HepG2 (cell line): Measurements from ENCODE around the gene SEPTIN10. TPM values are rescaled to one million over a fixed set of nuclear protein-coding genes. Genes with fewer than 3 reads are reported as not detected.

Experiments
- ATF7 ChIP-seq, 2 experiments: fragments of 450-650 bp in 1 of 2; sonication (generic) in 1 of 2; formaldehyde crosslinking in 1 of 2; IDR thresholded peaks; 2 replicates each; pipeline versions ENCODE4 v1.4.0 to v1.6.1; 2016 to 2020; ENCODE audit warnings: antibody characterized with exemption in 1 of 2, mild to moderate bottlenecking in 1 of 2, missing genetic modification reagents in 1 of 2
- ESRRA ChIP-seq: sonication (generic); formaldehyde crosslinking; IDR thresholded peaks from 2 replicates; pipeline ENCODE4 v1.5.1; 2020; ENCODE audit warnings: mild to moderate bottlenecking, low read depth, missing genetic modification reagents
- HDAC2 ChIP-seq: sonication (generic); formaldehyde crosslinking; IDR thresholded peaks from 2 replicates; pipeline ENCODE4 v1.4.0; 2020; ENCODE audit warnings: missing genetic modification reagents
- MNT ChIP-seq: fragments of 450-650 bp; IDR thresholded peaks from 2 replicates; pipeline ENCODE4 v1.6.1; 2016
- PHF20 ChIP-seq: sonication (generic); formaldehyde crosslinking; IDR thresholded peaks from 2 replicates; pipeline ENCODE4 v1.5.0; 2020; ENCODE audit warnings: mild to moderate bottlenecking, missing genetic modification reagents
- SATB2 ChIP-seq: sonication (generic); formaldehyde crosslinking; IDR thresholded peaks from 2 replicates; pipeline ENCODE4 v1.5.0; 2020; ENCODE audit warnings: missing genetic modification reagents
- SOX6 ChIP-seq, 2 experiments: fragments of 450-650 bp in 1 of 2; sonication (generic) in 1 of 2; formaldehyde crosslinking in 1 of 2; IDR thresholded peaks; 2 replicates each; pipeline versions ENCODE4 v1.4.0 to v1.6.1; 2017 to 2020; ENCODE audit warnings: antibody characterized with exemption in 1 of 2, mild to moderate bottlenecking in 1 of 2, missing genetic modification reagents in 1 of 2
- TCF12 ChIP-seq, 2 experiments: fragments of 450-650 bp in 1 of 2; sonication (generic) in 1 of 2; formaldehyde crosslinking in 1 of 2; IDR thresholded peaks; 2 replicates each; pipeline versions ENCODE4 v1.6.1 to v1.8.0; 2017 to 2022; ENCODE audit warnings: antibody characterized with exemption in 1 of 2, mild to moderate bottlenecking in 1 of 2, missing genetic modification reagents in 1 of 2, moderate library complexity in 1 of 2
- TFE3 ChIP-seq: IDR thresholded peaks from 2 replicates; pipeline ENCODE4 v1.6.1; 2016
- ZBTB10 ChIP-seq: sonication (generic); formaldehyde crosslinking; IDR thresholded peaks from 2 replicates; pipeline ENCODE4 v1.4.0; 2020; ENCODE audit warnings: missing genetic modification reagents, borderline replicate concordance
- ZNF256 ChIP-seq: sonication (generic); formaldehyde crosslinking; conservative IDR thresholded peaks from 2 replicates; pipeline ENCODE4 v1.4.0; 2020; ENCODE audit warnings: missing genetic modification reagents
- ZNF768 ChIP-seq: sonication (generic); formaldehyde crosslinking; IDR thresholded peaks from 2 replicates; pipeline ENCODE4 v1.4.0; 2020; ENCODE audit warnings: missing genetic modification reagents
- ZSCAN20 ChIP-seq: sonication (generic); formaldehyde crosslinking; IDR thresholded peaks from 2 replicates; pipeline ENCODE4 v1.4.0; 2020; ENCODE audit warnings: missing genetic modification reagents, mild to moderate bottlenecking, borderline replicate concordance
- polyA plus RNA-seq, 8 experiments: library from polyadenylated mRNA; depleted of rRNA in 3 of 8; stranded (reverse) in 7 of 8; unstranded in 1 of 8; fragments of >200 nt; fragmentation: Illumina TruSeq in 4 of 8; extraction: Trizol in 4 of 8; gene quantifications; 2 replicates each; pipeline versions ENCODE4 v1.2.1 to v1.2.3, GENCODE V29; 2011 to 2016; ENCODE audit warnings: low read depth in 4 of 8, missing spikeins in 1 of 8, mixed read lengths in 1 of 8; ENCODE audit not compliant: insufficient read depth in 1 of 8
- total RNA-seq, 5 experiments: library from RNA; depleted of rRNA; stranded (reverse); fragments of >200 nt; fragmentation: Illumina TruSeq; extraction: Trizol; gene quantifications; 2 replicates each; pipeline ENCODE4 v1.2.3, GENCODE V29; 2016; ENCODE audit warnings: low read depth in 1 of 5
- TF ChIP-seq, protein P1 (sequence below): sonication (generic); formaldehyde crosslinking; IDR thresholded peaks from 2 replicates; pipeline ENCODE4 v1.4.0; 2020; ENCODE audit warnings: missing genetic modification reagents
- TF ChIP-seq, protein P2 (sequence below): sonication (generic); formaldehyde crosslinking; IDR thresholded peaks from 2 replicates; pipeline ENCODE4 v1.4.0; 2020; ENCODE audit warnings: missing genetic modification reagents, borderline replicate concordance

SEPTIN10 gene
- total and polyA plus RNA-seq, 2 of the 13 experiments (the other 11 are each of a cell fraction or from before 2014, with no cell fraction given): 45.8 to 67.5 TPM

- 0 out of 2 replicates have a peak, but pooled peaks have one; percentile 73 for TF ChIP-seq ZNF256 (CRISPR knock-in tag)
- TF ChIP-seq, protein P1, sequence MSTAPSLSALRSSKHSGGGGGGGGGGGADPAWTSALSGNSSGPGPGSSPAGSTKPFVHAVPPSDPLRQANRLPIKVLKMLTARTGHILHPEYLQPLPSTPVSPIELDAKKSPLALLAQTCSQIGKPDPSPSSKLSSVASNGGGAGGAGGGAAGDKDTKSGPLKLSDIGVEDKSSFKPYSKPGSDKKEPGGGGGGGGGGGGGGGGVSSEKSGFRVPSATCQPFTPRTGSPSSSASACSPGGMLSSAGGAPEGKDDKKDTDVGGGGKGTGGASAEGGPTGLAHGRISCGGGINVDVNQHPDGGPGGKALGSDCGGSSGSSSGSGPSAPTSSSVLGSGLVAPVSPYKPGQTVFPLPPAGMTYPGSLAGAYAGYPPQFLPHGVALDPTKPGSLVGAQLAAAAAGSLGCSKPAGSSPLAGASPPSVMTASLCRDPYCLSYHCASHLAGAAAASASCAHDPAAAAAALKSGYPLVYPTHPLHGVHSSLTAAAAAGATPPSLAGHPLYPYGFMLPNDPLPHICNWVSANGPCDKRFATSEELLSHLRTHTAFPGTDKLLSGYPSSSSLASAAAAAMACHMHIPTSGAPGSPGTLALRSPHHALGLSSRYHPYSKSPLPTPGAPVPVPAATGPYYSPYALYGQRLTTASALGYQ (CRISPR knock-in tag): no peak; the same call in 1 of the 2 replicates
- no peak for TF ChIP-seq SOX6 (IDR thresholded peaks at IDR 0.05)
- 0 out of 2 replicates have a peak, but pooled peaks have one; percentile 8 for TF ChIP-seq SOX6 (CRISPR knock-in tag; IDR thresholded peaks at IDR 0.05)
- 0 out of 2 replicates have a peak, but pooled peaks have one; percentile 41 for TF ChIP-seq HDAC2 (CRISPR knock-in tag)
- no peak for TF ChIP-seq MNT
- TF ChIP-seq, protein P2, sequence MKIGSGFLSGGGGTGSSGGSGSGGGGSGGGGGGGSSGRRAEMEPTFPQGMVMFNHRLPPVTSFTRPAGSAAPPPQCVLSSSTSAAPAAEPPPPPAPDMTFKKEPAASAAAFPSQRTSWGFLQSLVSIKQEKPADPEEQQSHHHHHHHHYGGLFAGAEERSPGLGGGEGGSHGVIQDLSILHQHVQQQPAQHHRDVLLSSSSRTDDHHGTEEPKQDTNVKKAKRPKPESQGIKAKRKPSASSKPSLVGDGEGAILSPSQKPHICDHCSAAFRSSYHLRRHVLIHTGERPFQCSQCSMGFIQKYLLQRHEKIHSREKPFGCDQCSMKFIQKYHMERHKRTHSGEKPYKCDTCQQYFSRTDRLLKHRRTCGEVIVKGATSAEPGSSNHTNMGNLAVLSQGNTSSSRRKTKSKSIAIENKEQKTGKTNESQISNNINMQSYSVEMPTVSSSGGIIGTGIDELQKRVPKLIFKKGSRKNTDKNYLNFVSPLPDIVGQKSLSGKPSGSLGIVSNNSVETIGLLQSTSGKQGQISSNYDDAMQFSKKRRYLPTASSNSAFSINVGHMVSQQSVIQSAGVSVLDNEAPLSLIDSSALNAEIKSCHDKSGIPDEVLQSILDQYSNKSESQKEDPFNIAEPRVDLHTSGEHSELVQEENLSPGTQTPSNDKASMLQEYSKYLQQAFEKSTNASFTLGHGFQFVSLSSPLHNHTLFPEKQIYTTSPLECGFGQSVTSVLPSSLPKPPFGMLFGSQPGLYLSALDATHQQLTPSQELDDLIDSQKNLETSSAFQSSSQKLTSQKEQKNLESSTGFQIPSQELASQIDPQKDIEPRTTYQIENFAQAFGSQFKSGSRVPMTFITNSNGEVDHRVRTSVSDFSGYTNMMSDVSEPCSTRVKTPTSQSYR (CRISPR knock-in tag): 0 out of 2 replicates have a peak, but pooled peaks have one; percentile 13
- peak; percentile 76; the same call in 1 of the 2 replicates for TF ChIP-seq ZSCAN20 (CRISPR knock-in tag)
- 0 out of 2 replicates have a peak, but pooled peaks have one; percentile 55 for TF ChIP-seq SATB2 (CRISPR knock-in tag)
- TF ChIP-seq ATF7 (IDR thresholded peaks at IDR 0.05): no peak
- no peak for TF ChIP-seq ATF7 (CRISPR knock-in tag; IDR thresholded peaks at IDR 0.05)
- peak; percentile 19; the same call in 1 of the 2 replicates for TF ChIP-seq TFE3
- no peak for TF ChIP-seq ZNF768 (CRISPR knock-in tag)
- TF ChIP-seq ESRRA: peak; percentile 59; the same call in 1 of the 2 replicates
- TF ChIP-seq TCF12 (IDR thresholded peaks at IDR 0.05): no peak
- TF ChIP-seq TCF12 (CRISPR knock-in tag; IDR thresholded peaks at IDR 0.05): 0 out of 2 replicates have a peak, but pooled peaks have one; percentile 54
- 0 out of 2 replicates have a peak, but pooled peaks have one; percentile 50 for TF ChIP-seq ZBTB10 (CRISPR knock-in tag)
- peak; percentile 62 for TF ChIP-seq PHF20 (CRISPR knock-in tag)
Observed at GRCh38 chr2:109517118-109517889, 96.5 kb downstream of the SEPTIN10 start (continued).
